MM.1S (cell line): ENCODE data around the gene DECR2.

Source experiments
- CTCF ChIP-seq: fragments of 300-600 bp; sonication (generic); IDR thresholded peaks from 2 replicates; pipeline ENCODE4 v1.5.1; 2016; ENCODE audit warnings: antibody characterized with exemption, low read length, mixed read lengths
- EZH2 ChIP-seq: fragments of 300-600 bp; sonication (generic); optimal IDR thresholded peaks from 2 replicates; pipeline ENCODE3; 2017; ENCODE audit warnings: low read depth, mild to moderate bottlenecking, antibody characterized with exemption, low read length, mixed read lengths

GRCh38 chr16:411576-412265 is 10.0 kb downstream of the DECR2 start:
- TF ChIP-seq CTCF = no peak
- TF ChIP-seq EZH2 = no peak
